HAP-1 (cell line): ENCODE data around the gene MEI1.
"Not testable (repeated sequence)": the region's sequence is repeated elsewhere in the genome, so short reads cannot be mapped to it uniquely, and the experiment has no call there.

Source experiments
- DNase-seq, 2 experiments: peaks; one replicate each; pipeline ENCODE4 v3.0.0-alpha.2; 2016 to 2020; ENCODE audit warnings: low spot score in 2 of 2
- H3K27me3 ChIP-seq: fragments of 250-450 bp; sonication (Bioruptor Pico); 2 replicates; pipeline ENCODE4 v1.5.1; 2020; ENCODE audit warnings: low read depth, mild to moderate bottlenecking, moderate library complexity
- H3K36me3 ChIP-seq: fragments of 250-450 bp; sonication (Bioruptor Pico); replicated peaks from 2 replicates; pipeline ENCODE4 v1.5.1; 2020; ENCODE audit warnings: mild to moderate bottlenecking
- H3K4me1 ChIP-seq: fragments of 250-450 bp; sonication (Bioruptor Pico); 2 replicates; pipeline ENCODE4 v1.5.1; 2020; ENCODE audit warnings: mild to moderate bottlenecking
- H3K4me3 ChIP-seq: fragments of 250-450 bp; sonication (Bioruptor Pico); 2 replicates; pipeline ENCODE4 v1.5.1; 2020; ENCODE audit warnings: mild to moderate bottlenecking, moderate library complexity
- H3K9me3 ChIP-seq: fragments of 250-450 bp; sonication (Bioruptor Pico); 2 replicates; pipeline ENCODE4 v1.5.1; 2020; ENCODE audit warnings: mild to moderate bottlenecking, moderate library complexity
- in situ Hi-C: fragments of 300-500 bp; cut with MboI; formaldehyde crosslinking; loops from 3 replicates; pipeline ENCODE4 v1.14.3; 2020; ENCODE audit warnings: low sequenced_read_pairs, inconsistent platforms, mixed read lengths

MEI1 gene

DNA sequence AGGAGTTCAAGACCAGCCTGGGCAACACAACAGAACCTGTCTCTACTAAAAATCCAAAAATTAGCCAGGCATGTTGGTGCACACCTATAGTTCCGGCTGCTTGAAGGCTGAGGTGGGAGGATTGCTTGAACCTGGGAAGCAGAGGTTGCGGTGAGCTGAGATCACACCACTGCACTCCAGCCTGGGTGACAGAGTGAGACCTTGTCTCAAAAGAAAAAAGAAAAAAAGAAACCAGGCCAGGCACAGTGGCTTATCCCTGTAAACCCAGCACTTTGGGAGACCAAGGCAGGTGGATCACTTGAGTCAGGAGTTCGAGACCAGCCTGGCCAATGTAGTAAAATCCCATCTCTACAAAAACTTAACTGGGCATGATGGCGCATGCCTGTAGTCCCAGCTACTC is 33.9 kb downstream of the MEI1 start:
- DNase-seq, H3K4me1 ChIP-seq, H3K9me3 ChIP-seq, H3K27me3 ChIP-seq, in situ Hi-C loops, H3K4me3 ChIP-seq, H3K36me3 ChIP-seq: not testable (repeated sequence)

DNA sequence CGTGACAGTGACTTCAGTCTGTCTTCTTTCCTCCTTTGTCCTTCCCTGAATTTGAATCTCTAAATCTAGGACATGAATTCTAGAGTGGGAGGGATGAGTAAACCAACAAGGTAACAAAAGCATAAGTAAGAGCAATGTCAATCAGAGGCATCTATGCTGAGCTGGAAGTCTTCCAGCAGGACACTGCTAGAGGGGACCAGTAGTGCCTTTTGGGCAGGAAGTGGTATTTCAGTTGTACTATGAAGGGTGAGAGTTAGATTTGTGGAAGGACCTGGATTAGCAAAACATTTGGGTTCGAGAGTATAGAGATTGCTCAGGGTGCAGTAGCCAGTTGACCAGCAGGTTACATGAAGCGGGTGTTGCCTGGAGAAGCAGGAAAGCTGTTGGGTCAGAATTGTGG is 40.3 kb downstream of the MEI1 start:
- Histone ChIP-seq H3K9me3 (no peaks in the 10 kb centered on the region), H3K4me1 (no peaks in the 10 kb centered on the region; the same call in 1 of the 2 replicates), H3K4me3 (no peak overlapping the region), H3K27me3 (peaks cover 10% of the 10 kb centered on the region; the same call in 1 of the 2 replicates), H3K36me3 (no peaks in the 10 kb centered on the region)
- in situ Hi-C loops, result no loop called here
- DNase-seq, result no peak

DNA sequence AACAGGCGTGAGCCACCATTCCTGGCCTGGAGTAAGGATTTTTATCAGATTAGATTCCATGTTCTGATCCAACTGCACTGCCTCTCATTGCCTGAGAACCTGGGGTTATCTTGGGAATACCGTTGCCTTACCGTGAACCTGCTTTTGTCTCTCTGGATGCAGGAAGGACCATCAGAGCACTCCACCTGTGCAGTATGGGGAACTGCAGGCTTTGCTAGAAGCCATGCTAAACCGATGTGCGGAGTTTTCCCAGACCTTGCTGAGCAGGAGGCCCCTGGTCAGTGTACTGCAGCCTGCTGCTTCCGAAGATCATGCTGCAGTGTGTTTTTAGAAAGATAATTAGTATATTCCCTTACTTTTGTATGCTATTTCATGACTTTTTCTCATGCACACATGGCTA is 43.6 kb downstream of the MEI1 start:
- Histone ChIP-seq H3K4me3 (no peak overlapping the region), H3K27me3 (peaks cover 25% of the 10 kb centered on the region), H3K36me3 (no peaks in the 10 kb centered on the region), H3K4me1 (no peaks in the 10 kb centered on the region; the same call in 1 of the 2 replicates), H3K9me3 (no peaks in the 10 kb centered on the region)
- DNase-seq, result no peak
- in situ Hi-C loops, result no loop called here

DNA sequence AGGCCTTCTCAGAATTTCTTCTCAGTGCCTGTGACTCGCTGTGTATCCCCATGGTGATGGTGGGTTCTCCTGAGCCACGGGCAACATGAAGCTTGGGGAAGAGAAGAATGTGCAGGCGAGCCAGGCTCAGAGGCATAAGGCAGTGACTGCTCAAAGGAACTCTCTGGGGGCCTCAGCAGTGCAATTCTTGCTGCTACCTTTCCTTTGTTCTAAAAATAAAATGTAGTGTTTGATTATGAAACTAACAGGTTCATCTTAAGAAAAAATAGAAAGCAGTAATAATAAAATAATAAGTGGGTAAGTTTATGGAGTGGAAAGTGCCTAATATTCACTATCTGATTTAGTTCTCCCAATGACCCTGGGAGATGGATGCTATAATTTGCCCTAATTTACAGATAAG is 46.7 kb downstream of the MEI1 start:
- H3K9me3 ChIP-seq, result no peaks in the 10 kb centered on the region
- no peak for DNase-seq
- H3K4me3 ChIP-seq, result no peak overlapping the region
- no peaks in the 10 kb centered on the region for H3K4me1 ChIP-seq
- in situ Hi-C loops, result no loop called here
- H3K27me3 ChIP-seq, result peaks cover 25% of the 10 kb centered on the region
- H3K36me3 ChIP-seq, result no peaks in the 10 kb centered on the region

DNA sequence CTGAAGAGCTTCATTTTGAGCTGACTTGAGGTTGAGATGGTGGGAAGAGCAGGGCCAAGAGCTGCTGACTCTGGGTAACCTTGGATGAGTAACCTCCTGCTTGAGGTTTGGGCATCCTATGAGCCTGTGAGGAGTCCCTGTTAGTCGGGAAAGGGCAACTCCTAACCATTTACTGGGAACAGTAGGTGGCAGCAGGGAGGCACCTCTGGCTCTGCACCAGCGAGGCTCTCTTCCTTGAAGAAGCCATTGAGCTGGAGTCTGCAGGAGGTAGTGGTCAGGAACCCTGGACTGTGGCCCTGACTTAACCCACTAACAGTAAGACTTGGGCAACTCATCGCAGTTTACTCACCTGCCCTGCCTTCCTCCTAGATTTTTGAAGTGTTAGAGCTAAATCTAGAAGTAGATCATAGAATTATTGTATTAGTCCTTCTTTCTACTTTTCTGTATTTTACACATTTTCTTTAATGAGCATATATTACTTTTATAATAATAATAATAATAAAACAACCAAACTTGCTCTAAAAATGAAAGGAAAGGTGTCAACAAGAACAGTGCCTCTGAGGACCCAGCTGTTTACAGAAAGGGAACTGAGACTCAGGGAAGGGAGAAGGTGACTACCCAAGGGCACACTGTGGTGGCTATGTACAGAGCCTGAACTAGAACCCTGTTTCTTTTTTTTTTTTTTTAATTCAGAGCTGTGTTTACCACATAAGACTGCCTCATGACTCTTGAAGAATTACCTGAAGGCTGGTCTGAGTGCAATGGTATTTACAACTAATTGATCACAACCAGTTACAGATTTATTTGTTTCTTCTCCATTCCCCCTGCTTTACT is 47.5 kb downstream of the MEI1 start:
- in situ Hi-C loops, result no loop called here
- Histone ChIP-seq H3K36me3 (no peaks in the 10 kb centered on the region), H3K4me3 (no peak overlapping the region), H3K4me1 (no peaks in the 10 kb centered on the region), H3K27me3 (peaks cover 25% of the 10 kb centered on the region), H3K9me3 (no peaks in the 10 kb centered on the region)
- DNase-seq, result peak; percentile 68 to 82

GRCh38 chr22:41752011-41752970 is 53.0 kb downstream of the MEI1 start:
- DNase-seq, result no peak
- Histone ChIP-seq H3K9me3 (no peaks in the 10 kb centered on the region), H3K4me3 (no peak overlapping the region), H3K27me3 (no peaks in the 10 kb centered on the region), H3K4me1 (no peaks in the 10 kb centered on the region), H3K36me3 (no peaks in the 10 kb centered on the region)
- in situ Hi-C loops, result no loop called here

GRCh38 chr22:41753984-41754383 is 54.7 kb downstream of the MEI1 start:
- no peaks in the 10 kb centered on the region for H3K36me3 ChIP-seq
- in situ Hi-C loops, result no loop called here

DNA sequence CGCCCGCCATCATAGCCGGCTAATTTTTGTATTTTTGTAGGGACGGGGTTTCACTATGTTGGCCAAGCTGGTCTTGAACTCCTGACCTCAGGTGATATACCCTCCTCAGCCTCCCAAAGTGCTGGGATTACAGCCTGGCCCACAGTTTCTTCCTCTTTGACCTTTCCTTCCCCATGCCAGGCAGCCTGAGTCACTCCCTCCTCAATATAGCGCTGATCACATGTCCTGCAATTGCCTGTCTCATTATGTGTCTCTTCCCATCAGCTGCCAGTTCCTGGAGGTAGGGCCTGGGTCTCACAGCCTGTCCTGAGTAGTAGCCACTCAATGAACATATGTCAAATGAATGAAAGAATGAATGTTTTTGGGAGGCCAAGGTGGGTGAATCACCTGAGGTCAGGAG is 58.2 kb downstream of the MEI1 start:
- H3K4me1 ChIP-seq, result no peaks in the 10 kb centered on the region
- no peaks in the 10 kb centered on the region for H3K27me3 ChIP-seq
- DNase-seq, result no peak
- in situ Hi-C loops, result no loop called here
- H3K4me3 ChIP-seq, result no peak overlapping the region
- no peaks in the 10 kb centered on the region for H3K36me3 ChIP-seq
- no peaks in the 10 kb centered on the region for H3K9me3 ChIP-seq

More at GRCh38 chr22:41753984-41754383, 54.7 kb downstream of the MEI1 start:
- no peaks in the 10 kb centered on the region for H3K9me3 ChIP-seq
- H3K27me3 ChIP-seq, result no peaks in the 10 kb centered on the region
- DNase-seq, result no peak
- no peak overlapping the region for H3K4me3 ChIP-seq
- H3K4me1 ChIP-seq, result no peaks in the 10 kb centered on the region

DNA sequence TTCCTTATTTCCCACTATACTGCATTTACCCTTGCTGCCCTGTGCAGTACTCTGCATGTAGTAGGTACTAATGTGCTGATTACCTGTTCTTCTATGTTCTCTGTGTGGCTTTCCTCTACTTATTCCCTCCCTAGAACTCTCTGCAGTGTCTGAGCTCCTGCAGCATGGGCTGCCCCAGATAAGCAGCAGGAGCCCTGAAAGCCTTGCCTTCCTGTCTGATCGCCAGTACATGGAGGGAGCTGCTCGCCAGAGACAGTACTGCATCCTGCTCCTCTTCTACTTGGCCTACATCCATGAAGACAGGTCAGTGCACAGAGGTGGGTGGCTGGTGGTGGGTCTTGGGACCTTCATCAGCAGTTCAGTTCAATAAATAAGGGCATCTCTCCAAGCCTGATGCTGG is 58.9 kb downstream of the MEI1 start:
- DNase-seq, result no peak
- in situ Hi-C loops, result no loop called here

DNA sequence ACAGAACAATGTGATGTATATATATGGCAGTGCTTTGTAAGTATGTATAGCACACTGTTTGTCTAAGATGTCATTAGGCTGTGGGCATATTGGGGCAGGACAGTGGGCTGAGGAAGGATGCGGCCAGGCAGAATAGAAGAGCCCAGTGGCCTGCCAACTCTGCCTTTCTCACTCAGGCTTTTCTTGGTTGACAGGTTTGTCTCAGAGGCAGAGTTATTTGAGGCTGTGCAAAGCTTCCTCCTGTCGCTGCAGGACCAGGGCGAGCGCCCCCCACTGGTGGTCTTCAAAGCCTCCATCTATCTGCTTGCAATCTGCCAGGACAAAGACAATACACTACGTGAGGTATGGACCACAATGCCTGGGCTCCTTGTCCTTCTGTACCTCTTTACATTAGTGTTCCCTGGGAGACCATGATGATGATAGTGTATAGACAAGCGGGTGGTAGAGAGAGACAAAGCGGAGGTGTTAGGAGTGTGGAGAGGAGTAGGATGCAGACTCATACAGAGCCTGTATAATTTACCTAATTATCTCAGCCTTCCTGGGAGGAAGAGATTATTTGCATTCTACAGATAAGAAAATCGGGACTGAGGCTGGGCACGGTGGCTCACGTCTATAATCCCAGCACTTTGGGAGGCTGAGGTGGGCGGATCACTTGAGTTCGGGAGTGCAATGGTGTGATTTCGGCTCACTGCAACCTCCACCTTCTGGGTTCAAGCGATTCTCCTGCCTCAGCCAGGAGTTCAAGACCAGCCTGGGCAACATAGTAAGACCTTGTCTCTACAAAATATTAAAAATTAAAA is 63.9 kb downstream of the MEI1 start:
- H3K27me3 ChIP-seq, result no peaks in the 10 kb centered on the region
- peak; percentile 33 to 81 for DNase-seq
- no peak overlapping the region for H3K4me3 ChIP-seq
- in situ Hi-C loops, result no loop called here
- H3K36me3 ChIP-seq, result no peaks in the 10 kb centered on the region
- H3K4me1 ChIP-seq, result no peaks in the 10 kb centered on the region
- no peaks in the 10 kb centered on the region for H3K9me3 ChIP-seq

More for the DNA sequence above, 58.9 kb downstream of the MEI1 start:
- Histone ChIP-seq H3K4me3 (no peak overlapping the region), H3K36me3 (no peaks in the 10 kb centered on the region), H3K27me3 (no peaks in the 10 kb centered on the region), H3K4me1 (no peaks in the 10 kb centered on the region), H3K9me3 (no peaks in the 10 kb centered on the region)

DNA sequence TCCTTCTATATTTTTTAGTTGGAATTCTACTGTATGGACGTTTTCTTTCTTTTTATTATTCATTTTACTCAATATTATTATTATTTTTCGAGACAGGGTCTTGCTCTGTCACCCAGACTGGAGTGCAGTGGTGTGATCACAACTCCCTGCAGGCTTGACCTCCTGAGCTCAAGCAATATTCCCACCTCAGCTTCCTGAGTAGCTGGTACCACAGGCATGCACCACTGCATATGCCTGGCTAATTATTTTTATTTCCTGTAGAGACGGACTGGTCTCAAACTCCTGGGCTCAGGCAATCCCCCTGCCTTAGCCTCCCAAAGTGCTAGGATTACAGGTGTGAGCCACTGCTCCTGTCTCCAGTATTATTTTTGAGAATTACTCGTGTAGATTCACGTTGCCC is 67.2 kb downstream of the MEI1 start:
- DNase-seq, result no peak
- Histone ChIP-seq H3K27me3 (no peaks in the 10 kb centered on the region), H3K36me3 (no peaks in the 10 kb centered on the region), H3K4me1 (no peaks in the 10 kb centered on the region), H3K4me3 (no peak overlapping the region), H3K9me3 (no peaks in the 10 kb centered on the region)
- in situ Hi-C loops, result no loop called here

DNA sequence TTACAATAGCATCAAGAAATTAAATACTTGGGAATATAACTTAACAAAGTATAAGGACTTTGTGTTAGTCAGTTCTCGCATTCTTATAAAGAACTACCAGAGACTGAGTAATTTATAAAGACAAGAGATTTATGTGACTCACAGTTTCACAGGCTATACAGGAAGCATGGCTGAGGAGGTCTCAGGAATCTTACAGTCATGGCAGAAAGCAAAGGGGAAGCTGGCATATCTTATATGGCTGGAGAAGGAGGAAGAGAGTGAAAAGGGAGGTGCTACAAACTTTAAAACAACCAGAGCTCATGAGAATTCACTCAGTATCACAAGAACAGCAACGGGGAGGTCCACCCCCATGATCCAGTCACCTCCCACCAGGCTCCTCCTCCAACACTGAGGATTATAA is 69.1 kb downstream of the MEI1 start:
- in situ Hi-C loops, result no loop called here
- Histone ChIP-seq H3K4me3 (no peak overlapping the region), H3K9me3 (no peaks in the 10 kb centered on the region), H3K4me1 (no peaks in the 10 kb centered on the region), H3K27me3 (no peaks in the 10 kb centered on the region), H3K36me3 (no peaks in the 10 kb centered on the region)
- DNase-seq, result no peak

DNA sequence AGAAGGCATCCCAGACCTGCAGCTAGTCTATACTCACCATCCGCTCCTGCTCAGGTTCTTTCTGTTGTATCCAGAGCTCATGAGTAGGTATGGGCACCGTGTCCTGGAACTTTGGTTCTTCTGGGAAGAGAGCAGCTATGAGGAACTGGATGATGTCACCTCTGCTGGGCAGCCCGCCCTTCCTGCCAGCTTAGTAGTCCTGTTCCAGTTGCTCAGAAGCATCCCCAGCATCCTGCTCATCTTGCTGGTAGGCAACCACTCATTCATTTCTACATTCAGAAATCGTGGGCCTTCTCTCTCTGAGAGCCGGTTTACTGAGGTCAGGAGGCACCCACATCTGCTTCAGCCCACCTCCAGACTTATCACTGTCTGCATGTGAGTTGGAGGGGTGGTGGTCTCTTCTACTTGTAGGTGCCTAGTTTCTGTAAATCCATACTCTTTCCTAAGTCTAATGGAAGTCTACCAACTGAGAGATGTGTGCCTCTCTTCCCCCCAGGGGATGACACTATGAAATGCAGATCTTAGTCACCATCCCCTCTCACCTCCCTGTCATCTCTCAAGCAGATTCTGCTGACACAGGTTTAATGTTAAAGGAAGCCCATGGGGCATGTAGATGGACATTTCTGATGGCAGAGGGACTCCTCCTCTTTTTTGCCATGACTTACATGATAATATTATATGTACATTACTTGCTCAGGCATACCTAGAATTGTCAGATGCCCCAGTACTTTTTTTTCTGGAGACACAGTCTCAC is 71.6 kb downstream of the MEI1 start:
- no peaks in the 10 kb centered on the region for H3K4me1 ChIP-seq
- H3K27me3 ChIP-seq, result 0 out of 2 replicates have a peak, but pooled peaks cover 3% of the 10 kb centered on the region
- H3K9me3 ChIP-seq, result no peaks in the 10 kb centered on the region
- in situ Hi-C loops, result no loop called here
- H3K4me3 ChIP-seq, result no peak overlapping the region
- no peaks in the 10 kb centered on the region for H3K36me3 ChIP-seq
- DNase-seq, result no peak
